Skeletal muscle cell (primary cell): Measurements from ENCODE around the gene MOSPD3.

ENCODE experiments used
- DNase-seq: peaks from one replicate; pipeline ENCODE4 v3.0.0-alpha.2; 2010; ENCODE audit warnings: low read depth
- H3K4me3 ChIP-seq: 2 replicates; pipeline ENCODE4 v1.5.1; 2011; ENCODE audit warnings: low read depth, mild to moderate bottlenecking, control low read depth, low read length, moderate library complexity

MOSPD3 gene

GRCh38 chr7:100614308-100614861 is 2.0 kb downstream of the MOSPD3 start:
- DNase-seq: no peak
- H3K4me3 ChIP-seq: no peak overlapping the region

DNA sequence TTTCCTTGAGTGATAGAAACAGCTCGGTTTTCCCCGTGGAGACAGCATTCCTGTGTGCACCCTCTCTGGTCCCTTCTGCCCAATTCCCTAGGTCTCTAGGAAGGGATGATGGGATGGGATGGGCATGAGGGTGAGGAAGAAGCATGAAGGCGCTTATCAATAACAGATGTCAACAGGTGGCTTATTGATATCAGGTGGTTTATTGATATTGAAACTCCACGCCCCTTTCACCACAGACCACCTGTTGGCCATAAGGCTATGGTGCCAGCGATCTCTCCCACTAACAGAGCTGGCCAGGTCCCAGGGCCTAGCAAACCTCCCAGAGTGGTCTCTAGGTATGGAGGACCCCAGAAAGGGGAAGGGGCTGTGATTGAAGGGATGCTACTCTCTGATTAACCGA is 7.9 kb downstream of the MOSPD3 start:
- no peak overlapping the region for H3K4me3 ChIP-seq
- DNase-seq: no peak

DNA sequence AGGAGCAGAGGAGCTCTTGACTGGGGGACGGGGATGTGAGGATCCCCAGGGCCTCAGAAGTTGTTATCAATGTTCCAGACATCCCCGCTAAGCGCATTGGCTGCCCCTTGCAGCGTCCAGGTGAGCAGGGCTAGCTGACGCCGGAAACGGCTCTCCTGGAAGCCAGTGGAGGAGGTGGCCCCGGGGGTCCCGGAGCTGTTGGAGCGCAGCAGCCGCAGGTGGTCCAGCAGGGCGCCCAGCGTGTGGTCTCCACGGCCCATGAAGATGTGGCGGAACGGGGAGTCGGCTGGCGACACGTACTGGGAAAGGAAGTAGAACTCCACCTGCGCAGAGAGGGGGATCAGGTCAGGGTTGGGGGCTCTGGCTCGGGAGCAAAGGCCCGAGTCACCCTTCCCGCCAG is 8.5 kb downstream of the MOSPD3 start:
- no peak overlapping the region for H3K4me3 ChIP-seq
- no peak for DNase-seq

GRCh38 chr7:100621554-100621953 is 9.2 kb downstream of the MOSPD3 start:
- DNase-seq: no peak
- no peak overlapping the region for H3K4me3 ChIP-seq

GRCh38 chr7:100623951-100624824 is 11.8 kb downstream of the MOSPD3 start:
- no peak overlapping the region for H3K4me3 ChIP-seq
- DNase-seq: no peak

DNA sequence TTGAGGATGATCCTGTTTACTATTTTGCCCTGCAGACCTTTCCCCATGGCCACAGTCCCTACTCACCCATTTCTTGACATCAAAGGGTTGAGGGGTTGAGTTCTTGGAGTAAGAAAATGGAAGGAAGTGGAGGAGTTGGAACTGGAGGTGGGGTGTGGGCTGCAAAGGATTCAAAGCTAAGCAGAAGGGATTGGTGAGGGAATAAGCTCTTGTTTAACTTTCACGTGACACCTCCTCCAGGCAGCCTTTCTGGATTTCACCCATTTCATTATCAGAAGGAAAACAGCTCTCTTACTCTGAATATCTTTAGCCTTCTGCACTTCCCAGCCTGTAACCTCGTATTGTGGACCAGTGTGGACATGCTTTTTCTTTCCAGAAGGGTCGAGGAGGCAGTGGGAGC is 13.7 kb downstream of the MOSPD3 start:
- no peak for DNase-seq
- peak overlapping the region; percentile 42 for H3K4me3 ChIP-seq

GRCh38 chr7:100626530-100627237 is 14.3 kb downstream of the MOSPD3 start:
- DNase-seq: peak; percentile 61
- H3K4me3 ChIP-seq: peak overlapping the region; percentile 42

- no peak for DNase-seq
- peak overlapping the region; percentile 42 for H3K4me3 ChIP-seq
Measured at GRCh38 chr7:100627238-100627549, 14.9 kb downstream of the MOSPD3 start.

DNA sequence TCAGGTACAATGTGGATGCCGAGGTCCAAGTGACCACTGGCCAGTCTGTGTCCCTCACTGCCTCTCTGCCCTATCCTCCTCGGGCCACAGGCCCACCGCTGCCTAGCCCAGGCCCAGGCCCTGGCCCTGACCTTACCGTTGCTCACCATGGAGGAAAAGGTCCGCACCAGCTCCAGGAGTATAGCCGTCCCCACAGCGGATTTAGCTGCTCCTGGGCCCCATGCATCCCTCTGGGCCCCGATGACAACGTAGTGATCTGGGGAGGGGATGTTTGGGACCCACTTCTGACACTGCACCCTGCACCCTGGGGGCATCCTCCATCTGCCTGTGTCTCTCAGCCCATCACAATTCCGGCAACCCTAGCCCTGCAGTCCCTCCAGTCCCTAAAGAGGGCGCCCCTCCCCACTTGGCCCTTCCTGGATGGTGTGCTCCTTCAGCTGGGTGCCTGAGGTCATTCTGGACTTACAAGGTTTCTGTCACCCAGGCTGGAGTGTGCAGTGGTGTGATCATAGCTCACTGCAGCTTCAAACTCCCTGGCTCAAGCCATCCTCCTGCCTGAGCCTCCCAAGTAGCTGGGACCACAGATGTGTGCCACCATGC is 16.9 kb downstream of the MOSPD3 start:
- no peak overlapping the region for H3K4me3 ChIP-seq
- DNase-seq: no peak

- DNase-seq: no peak
- H3K4me3 ChIP-seq: no peak overlapping the region
Measured at GRCh38 chr7:100630066-100630465, 17.7 kb downstream of the MOSPD3 start.

- H3K4me3 ChIP-seq: peak overlapping the region; percentile 50
- DNase-seq: no peak
Measured at GRCh38 chr7:100632951-100633717, 20.8 kb downstream of the MOSPD3 start.

GRCh38 chr7:100639995-100640516 is 27.7 kb downstream of the MOSPD3 start:
- DNase-seq: no peak
- H3K4me3 ChIP-seq: no peak overlapping the region

DNA sequence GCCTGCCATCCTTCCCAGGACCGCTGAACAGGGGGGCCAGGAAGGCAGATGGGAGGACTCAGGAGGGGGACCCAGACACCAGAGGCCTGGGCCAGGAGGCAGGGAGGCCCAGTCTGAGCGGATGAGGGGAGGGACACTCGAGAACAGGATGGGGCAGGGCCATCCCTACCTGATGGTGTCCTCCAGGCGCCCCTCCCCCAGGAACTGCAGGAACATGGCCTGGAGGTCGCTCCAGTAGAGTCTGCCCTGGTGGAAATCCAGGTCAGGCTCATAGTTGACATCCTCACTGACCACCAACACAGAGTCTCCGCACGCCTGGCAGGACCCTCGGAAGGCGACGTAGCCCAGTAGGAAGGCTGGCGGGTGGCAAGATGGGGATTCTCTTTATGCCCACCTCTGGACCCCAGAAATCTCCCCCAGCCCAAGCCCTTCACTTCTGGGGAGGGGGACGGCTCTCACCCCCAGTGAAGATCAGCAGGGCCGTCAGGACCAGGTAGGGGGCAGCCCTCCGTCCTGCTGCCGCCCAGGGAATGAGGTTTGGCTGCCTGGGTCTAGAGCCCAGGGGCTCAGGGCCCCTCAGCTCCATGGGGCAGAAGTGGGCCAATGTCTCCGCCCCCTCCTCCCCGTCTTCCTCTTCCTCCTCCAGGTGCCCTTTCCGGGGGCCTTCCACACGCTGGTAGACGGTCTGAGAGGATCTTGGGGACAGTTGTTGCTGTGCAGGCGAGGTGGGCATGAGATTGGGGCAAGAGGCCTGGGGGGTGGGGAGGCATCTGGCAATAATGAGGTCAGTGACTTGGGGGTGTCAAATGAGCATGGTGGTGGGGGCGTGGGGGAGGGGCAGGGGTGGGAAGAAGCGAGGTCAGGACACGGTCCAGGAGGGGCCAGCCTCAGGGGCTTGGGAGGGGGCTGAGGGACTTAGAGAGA is 28.4 kb downstream of the MOSPD3 start:
- no peak for DNase-seq
- H3K4me3 ChIP-seq: no peak overlapping the region

GRCh38 chr7:100641463-100641859 is 29.1 kb downstream of the MOSPD3 start, which contains the start of gene TFR2:
Gene TFR2, minus strand, starts transcription at chr7:100641552. Its CDS starts 43 bp downstream, at chr7:100641509.
- no peak for DNase-seq
- no peak within 1 kb of the TSS for H3K4me3 ChIP-seq

GRCh38 chr7:100641860-100642533 is 29.7 kb downstream of the MOSPD3 start:
- no peak overlapping the region for H3K4me3 ChIP-seq

GRCh38 chr7:100642534-100642907 is 30.2 kb downstream of the MOSPD3 start:
- H3K4me3 ChIP-seq: no peak overlapping the region
- no peak for DNase-seq

More at GRCh38 chr7:100641860-100642533, 29.7 kb downstream of the MOSPD3 start:
- no peak for DNase-seq

DNA sequence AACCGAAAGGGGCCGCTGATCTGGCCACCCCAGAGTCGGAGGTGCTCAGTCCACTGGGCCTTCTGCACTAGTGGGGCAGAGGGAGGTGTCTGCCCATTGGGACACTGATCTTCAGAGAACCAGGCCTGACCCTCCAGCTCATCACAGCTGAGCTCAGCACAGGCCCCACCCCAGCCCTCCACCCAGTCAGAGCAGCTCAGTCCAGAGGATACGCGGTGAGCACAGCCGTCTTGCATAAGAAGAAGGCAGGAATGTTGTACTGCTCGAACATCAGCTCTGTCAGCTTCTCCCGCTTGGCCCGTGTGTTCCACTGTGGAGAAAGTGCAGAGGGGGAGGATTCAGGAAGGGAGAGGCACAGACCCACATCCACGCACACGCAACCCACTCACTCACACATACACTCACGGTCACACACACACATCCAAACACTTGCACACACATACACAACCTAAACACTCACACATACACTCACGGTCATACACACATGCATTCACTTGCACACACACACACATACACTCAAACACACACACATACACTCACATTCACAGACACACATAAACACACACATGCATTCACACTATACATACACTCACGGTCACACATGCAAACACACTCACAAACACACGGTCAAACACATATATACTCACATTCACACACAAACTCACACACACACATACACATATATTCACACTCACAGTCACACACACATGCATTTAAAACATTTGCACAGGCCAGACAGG is 37.7 kb downstream of the MOSPD3 start:
- no peak overlapping the region for H3K4me3 ChIP-seq
- DNase-seq: no peak
